GM21825 (cell line): ENCODE data around the gene KIAA1755.

Experiments
- ATAC-seq: cut with Tn5 transposase; IDR thresholded peaks from one replicate; pipeline ENCODE4 v1.9.1; 2021; ENCODE audit warnings: mild to moderate bottlenecking, moderate library complexity; ENCODE audit not compliant: unreplicated experiment

Gene KIAA1755

DNA sequence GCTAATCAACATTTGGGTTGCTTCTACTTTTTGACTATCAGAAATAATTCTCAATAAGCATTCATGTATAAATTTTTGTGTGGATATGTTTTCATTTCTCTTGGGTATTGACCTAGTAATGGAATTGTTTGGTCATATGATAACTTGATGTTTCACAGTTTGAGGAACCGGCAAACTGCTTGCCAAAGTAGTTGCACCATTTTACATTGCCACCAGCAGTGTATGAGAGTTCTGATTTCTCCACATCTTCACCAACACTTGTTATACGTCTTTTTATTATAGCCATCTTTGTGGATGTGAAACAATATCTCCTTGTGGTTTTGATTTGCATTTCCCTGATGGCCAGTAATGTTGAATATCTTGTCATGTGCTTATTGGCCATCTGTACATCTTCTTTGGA is 52.9 kb downstream of the KIAA1755 start:
- no peak for ATAC-seq

DNA sequence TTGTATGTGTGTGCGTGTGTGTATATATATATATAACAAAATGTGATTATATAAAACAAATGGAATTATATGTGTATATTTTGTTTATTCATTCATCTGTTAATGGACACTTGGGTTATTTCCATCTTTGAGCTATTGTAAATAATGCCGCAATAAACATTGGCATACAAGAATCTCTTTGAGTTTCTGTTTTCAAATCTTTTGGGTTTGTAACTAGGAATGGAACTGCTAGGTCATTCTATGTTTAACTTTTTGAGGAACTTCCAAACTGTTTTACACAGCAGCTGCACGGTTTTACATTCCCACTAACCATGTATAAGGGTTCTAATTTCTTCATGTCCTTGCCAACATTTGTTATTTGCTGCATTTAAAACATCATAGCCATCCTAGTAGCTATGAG is 55.5 kb downstream of the KIAA1755 start:
- ATAC-seq, result no peak

DNA sequence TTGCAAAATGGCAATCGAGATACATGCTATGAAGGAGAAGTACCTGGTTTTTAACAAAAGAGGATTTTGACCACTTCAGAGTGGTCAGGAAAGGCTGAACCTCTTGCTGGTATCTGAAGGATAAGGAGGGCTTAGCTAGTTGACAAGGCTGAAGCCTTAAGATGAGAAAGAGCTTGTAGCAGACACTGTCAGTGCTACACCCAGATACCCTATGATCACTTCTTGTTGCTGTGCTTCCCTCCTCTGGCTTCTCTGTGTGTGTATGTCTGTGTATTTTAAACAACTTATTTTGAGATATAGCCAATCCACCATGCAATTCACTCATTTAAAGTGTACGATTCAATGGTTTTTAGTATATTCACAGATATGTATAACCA is 56.6 kb downstream of the KIAA1755 start:
- ATAC-seq, result no peak

DNA sequence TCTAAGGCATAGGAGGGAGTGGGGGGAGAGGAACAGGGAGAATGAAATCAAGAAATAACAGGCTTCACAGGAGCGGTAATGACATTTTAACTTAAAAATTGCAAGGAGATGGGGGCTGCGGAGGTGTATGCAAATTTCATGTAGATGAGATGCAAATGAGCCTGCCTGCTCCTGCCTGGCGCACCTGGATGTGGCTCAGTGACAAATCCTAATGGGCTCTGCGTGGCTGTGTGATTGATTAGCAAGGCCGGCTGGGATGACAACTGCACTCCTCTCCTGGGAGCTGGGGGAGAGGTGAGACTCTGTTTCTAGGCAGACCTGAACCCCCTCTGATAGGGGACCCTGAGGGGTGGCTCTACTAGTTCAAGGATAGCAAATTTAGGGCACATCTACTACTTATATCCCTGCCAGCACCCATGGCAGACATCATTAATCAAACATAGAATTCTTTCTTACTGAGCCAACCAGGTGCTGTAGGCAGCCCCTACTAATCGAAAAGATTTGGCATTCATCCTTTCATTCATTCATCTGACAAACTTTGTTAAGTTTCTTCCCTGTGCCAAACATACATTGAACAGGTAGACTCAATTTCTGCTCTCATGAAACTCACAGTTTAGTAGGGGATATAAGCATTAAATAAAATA is 57.1 kb downstream of the KIAA1755 start:
- ATAC-seq, result no peak

DNA sequence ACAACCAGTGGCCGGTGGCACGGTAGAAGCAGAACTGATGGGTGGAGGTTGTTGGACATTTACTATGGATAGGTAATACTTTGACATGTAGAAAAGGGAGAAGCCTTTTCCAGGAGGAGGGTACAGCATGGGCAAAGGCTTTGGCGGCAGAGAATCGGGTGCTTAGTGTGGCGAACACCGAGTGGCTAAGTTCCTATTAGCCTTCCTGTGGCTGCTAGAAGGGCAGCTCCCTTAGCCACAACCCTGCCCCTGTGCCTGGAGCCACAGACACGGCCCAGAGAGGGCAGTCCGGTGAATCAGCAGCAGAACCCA is 57.6 kb downstream of the KIAA1755 start:
- ATAC-seq, result no peak

DNA sequence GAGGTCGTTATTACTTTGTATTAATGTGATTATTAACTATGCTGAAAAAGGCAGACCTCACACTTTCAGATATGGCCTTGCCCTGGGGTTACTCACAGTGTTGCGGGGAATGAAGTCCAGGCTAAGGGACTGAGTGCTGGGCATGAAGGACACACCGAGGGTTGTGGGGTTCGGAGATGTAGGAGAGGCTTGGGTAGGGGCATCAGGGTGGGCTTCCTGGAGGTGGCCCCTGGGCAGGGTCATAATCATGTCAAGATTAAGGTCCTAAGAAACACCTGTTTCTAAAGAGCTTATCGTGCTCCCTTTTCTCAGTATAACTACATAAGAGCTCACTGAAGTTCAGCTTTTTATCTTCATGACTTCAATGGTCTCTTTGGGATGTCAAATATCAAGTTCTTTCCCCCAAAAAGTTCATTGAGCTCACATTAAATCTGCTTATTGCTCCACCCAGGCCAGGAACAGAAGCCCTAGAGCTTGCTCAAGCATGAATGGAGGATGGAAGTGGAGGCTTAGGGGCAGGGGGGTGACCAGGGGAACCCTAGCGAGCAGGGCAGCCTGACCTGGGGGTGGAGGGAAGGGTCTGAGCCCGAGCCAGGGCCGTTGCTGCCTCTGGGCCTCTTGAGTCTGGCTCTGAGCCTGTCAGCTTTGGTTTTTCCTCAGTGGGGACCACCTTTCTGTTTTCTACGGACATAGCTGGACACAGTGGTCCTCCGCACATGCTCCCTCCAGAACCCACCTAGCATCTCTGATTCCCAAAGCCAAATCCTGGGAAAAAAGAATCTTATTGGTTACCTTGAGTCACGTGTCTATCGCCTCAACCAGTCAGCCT is 58.2 kb downstream of the KIAA1755 start:
- ATAC-seq, result no peak

DNA sequence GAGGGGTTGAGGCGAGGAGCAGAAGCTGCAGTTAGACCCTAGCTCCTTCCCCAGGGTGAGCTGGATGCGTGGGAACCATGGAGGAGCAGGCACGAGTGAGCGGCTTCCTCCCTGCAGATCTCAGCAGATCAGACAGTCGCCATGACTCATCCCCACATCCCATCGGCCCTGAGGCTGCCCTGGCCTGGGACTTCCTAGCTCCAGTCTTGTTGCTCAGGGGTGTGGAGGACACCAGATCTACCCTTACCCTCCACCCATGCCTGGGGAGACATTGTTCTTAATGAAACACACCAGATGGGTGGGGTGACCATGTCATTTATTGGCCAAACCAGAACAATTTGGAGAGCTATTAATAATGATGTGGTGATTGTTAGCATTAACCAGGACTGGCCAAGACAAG is 59.2 kb downstream of the KIAA1755 start:
- no peak for ATAC-seq

DNA sequence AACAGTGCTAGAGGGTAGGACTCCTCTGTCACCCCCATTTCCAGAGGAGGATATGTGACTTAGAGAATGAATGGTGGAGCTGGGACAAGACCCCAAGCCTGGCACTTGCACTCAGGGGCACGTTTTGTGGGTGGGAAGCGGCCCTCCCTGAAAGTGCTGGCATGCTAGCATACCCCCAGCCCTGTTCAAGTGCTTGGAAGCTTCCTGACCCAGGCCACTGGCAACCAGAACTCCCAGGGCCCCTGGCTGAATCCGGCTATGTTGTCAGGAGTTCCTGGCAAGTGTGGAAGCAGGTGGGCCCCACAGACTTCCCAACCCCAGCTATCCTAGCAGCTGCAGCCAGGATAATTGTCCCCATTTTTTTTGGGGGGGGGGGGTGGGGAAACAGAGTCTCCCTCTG is 59.9 kb downstream of the KIAA1755 start:
- no peak for ATAC-seq

DNA sequence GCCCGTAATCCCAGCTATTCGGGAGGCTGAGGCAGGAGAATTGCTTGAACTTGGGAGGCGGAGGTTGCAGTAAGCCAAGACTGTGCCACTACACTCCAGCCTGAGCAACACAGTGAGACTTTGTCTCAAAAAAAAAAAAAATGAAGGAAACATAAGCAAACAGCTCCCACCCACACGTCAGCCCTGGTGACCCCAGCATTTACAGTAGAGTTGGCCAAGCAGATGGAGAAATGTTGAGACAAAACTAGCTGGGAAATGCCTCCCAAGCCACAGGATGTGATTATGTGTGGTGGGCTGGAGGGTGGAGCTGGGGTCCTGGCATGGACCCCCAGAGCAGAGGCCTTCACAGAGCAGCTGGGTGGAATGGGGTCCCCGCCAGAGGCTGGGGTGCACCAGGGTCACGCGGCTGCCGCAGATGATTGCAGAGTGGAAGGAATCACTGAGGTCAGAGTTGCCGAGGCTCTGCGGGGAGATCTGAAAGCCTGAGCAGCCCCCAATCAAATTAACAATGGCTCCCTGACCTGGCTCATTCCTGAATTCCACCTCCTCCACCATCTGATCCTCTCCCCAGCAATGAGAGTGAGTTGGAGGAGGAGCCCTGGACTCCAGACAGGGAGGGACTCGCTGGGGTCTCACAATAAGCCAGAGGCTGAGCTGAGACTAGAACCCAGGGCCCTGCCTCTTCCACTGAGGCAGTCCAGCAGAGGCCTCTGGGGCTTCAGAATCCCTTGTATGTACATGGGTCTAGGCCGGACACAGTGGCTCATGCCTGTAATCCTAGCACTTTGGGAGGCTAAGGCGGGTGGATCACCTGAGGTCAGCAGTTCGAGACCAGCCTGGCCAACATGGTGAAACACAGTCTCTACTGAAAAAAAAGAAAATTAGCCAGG is 60.8 kb downstream of the KIAA1755 start:
- no peak for ATAC-seq

DNA sequence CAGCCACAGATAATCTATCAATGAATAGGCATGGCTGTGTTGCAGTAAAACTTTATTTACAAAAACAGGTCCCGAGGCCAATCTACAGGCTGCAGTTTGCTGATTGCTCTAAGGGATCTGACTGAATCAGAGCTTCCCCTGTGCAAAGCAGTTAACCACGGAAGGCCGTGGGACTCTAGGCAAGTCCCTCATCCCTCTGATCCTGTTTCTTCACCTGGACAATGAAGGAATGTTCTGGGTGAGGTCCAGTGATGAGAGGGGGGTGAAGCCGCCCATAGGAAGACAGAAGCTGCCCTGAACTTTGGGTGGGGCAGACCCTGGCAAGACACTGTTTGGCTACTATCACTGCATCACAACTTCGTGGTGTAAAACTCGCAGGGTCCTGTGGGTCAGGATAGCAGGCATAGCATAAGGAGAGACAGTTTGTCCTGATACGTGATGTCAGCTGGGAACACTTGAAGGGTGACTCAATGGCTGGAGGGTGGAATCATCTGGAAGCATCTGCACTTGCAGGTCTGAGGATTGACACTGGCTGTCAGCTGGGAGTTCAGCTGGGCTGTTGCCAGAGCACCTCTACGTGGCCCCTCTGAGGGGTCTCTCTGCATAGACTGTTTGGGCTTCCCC is 62.2 kb downstream of the KIAA1755 start:
- no peak for ATAC-seq

DNA sequence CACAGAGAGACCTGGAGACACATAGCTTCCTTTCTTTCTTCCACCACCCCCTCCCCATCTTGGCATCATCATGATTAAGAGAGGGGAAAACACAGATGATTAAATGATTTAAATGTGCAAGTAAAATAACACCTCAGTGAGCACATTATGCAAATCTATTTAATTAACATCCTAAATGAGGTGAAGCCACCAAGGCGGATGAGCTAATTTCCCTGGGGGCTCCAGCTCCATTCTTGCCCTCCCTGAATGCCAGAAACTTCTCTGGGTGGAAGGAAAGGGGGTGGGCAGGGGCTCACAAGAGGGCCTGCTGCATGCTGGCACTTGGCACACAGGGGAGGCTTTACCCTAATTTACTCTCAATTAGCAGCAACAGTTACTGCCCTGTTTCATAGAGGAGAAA is 62.9 kb downstream of the KIAA1755 start:
- ATAC-seq, result no peak

DNA sequence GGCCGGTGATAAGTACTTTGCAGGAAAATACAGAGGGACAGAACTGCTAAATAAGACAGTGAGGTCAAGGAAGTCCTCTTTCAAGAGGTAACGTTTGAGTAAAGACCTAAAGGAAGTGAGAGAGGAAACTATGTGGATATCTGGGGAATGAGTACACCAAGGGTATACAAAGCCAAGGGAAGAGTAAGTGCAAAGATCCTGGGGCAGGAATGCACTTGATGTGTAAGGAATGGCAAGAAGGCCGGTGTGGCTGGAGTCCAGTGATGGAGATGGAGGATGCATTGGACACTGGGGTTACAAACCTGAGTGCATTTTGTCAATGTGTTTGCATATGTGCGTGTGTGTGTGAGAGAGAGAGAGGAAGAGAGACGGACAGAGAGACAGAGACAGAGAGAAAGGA is 63.3 kb downstream of the KIAA1755 start:
- ATAC-seq, result no peak

DNA sequence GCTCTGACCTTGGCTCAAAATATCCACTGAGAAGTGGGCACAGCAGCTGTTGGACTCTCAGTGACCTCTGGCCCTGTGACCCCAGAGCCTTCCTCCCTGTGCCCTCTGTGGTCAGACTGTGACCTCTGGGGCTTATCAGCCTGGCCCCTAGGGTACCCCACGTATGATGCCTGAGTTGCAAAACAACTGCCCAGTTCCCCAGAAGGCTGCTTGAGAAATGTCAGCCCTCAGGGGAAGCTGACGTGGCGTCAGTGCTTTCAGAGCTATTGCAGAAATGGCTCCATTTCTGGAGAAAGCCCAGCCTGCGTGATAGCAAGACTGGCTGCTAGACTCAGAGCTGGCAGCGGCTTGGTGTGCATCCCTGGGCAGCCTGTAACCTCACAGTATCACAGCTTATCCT is 63.9 kb downstream of the KIAA1755 start:
- no peak for ATAC-seq

DNA sequence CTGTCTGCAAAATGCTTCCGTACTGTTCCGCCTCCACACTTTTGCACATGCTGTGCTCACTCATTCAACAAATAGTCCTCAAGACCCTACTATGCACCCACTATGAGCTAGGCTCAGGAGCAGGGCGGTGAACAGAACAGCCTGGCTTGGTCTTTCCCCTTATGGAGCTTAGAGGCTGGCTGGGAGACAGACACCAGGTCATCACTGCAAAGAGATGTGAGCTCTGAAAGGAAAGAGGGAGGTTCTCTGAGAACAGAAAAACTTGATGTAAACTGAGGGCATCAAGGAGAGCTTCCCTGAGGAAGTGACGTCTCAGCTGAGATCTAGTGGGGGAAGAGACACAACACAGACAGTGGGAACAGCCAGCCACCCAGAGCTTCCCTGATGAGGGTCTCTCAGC is 64.5 kb downstream of the KIAA1755 start:
- no peak for ATAC-seq

DNA sequence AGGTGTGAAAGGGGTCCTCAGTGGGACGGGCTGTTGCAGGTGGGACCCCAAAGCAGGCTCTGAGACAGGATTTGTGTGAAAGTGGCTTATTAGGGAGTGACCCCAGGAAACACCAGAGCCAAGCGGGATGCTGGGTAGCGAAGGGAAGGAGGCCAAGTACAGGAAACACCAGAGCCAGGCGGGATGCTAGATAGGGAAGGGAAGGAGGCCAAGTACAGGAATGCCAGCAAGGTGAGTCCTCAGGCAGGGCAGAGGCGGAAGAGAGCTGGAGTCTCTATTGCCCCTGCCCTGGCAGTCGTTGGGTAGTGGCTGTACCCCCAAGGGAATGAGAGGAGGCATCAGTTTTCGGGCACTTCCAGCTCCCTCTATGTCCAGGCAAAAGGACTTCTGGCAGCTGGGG is 65.0 kb downstream of the KIAA1755 start:
- no peak for ATAC-seq

DNA sequence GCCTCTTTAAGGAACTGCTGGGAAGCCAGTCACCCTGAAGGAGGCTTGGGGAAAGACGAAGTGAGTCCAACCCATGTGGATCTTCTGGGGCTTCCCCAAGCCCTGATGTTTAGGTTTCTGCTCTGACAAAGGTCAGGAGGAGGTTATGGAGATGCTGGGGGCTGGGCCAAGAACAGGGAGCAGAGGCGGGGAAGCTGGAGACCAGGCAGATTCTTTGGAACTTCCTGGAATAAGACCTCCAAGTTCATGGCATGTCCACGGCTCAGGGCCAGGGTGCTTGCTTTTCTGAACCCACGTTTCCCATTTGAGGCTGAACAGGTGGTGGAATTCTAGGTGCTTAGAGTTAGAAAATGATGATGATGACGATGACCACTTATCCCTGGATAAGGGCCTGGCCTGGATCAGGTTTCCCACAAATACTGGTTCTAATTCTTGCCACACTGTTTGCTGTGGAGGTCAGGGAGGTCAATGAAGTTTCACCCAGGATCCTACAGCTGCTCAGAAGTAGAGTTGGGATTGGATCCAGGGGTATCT is 65.5 kb downstream of the KIAA1755 start:
- ATAC-seq, result no peak

DNA sequence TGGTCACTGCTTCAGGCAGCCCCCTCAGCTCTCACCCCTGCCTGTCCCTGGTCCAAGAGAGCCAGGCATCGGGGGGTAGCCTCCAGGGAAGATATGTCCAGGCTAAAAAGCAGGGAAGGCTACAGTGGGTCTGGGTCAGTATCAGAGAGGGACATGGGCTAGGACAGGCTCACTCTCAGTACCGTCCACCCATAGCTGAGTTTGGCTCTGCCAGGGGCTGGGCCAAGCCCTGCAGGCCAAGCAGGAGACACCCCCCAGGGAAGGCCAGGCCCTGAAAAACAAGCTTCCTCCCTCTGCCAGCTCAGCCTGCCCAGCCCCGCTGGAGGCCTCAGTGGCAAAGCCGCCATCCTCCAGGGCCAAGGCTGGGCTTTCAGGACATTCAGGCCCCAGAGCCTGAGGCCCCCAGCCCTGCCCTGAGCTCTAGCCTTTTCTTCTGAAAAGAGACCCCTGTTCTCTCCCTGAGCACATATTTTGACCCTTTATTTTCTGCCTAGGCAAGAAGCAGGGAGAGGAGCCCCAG is 66.9 kb downstream of the KIAA1755 start:
- ATAC-seq, result no peak

DNA sequence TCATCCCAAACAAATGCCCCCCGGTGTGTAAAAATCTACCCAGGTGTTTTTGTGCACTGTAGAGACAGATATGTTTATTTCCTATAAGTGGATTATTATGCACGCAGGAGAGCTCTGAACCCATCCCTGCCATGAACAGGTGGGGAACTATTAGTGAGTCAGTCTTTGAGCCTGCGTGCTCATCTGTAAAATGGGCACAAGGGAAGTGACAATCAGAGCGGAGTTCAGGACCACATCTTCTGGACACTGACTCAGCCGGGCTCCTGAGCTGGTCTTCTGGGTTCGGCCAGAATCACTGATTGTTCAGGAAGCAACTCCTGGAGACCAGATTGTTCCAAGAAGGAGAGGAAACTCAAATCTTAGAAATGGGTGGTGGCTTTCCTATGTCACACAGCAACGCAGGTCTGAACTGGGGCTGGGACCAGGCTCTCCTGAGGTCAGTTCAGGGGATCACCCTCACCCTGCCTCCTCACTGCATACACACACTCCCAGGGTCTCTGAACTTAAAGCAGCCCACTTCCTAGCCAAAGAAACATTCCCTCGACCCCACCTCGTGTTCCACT is 68.1 kb downstream of the KIAA1755 start:
- no peak for ATAC-seq

DNA sequence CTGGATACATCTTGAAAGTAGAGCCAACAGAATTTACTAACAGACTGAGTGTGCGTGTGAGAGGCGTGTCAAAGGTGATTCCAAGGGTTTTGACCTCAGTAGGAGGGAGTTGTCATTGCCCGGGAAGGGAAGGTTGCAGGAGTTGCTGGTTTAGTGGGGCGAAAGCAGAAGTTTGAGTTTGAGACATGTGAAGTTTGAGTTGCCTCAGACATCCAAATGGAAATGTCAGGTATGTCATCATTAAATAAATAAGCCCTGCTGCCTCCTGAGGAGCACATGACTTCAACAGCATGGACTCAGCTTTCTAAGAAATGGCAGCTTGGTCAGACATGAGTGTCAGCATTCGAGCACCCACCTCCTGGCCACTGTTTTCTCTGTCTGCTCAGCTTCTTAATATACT is 68.9 kb downstream of the KIAA1755 start:
- no peak for ATAC-seq

DNA sequence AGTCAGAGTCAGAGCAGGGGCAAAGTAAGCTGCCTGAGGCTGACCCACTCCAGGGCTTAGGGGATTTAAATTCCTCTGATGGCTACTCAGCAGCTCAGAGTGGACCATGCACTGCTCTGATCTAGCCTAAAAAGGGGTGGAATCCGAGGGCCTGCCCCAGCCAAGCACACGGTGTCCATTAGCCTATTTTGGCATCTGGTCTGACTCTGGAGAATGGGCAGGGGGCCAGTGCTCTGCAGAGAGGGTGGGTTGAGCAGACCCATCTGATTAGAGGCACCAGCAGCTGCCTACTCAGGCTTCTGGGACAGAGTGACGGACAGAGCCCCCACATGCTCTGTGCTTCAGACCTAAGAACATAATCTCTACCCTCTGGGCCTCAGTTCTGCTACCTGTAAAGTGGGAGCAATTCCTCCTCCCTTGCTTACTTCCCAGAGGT is 69.6 kb downstream of the KIAA1755 start:
- ATAC-seq, result no peak

DNA sequence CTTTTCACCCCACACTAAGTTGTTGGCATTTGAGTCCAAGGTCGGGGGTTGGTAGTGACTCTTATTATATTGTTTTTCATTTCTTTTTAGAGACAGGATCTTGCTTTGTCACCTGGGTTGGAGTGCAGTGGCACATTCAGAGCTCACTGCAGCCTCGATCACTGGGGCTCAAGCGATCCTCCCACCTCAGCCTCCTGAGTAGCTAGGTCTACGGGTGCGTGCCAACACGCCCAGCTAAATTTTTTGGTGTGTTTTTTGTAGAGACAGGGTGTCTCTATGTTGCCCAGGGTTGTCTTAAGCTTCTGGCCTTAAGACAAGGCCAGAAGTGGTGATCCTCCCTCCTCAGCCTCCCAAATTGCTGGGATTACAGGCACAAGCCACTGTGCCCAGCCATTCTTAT is 70.4 kb downstream of the KIAA1755 start:
- no peak for ATAC-seq
